Endothelial cell of umbilical vein (primary cell): ENCODE results near the gene PDE6C. TPM values are rescaled to one million over a fixed set of nuclear protein-coding genes. Genes with fewer than 3 reads are reported as not detected.
A peak's percentile ranks its signal among the peaks of the same experiment; 100 is the strongest.

Experiments
- BruUV-seq: library from RNA; stranded (reverse); fragments of 400-500 nt; replicated peaks from 2 replicates; lab custom pipeline; 2021; lab: Mats Ljungman, UMichigan
- CTCF ChIA-PET: fragments of 300-600, 350-600 bp; sonication (Branson Sonifier 250); formaldehyde crosslinking; loops from one replicate; lab custom pipeline; 2021; ENCODE audit warnings: antibody characterized with exemption, inconsistent platforms; lab: Charles Lee
- POLR2A ChIA-PET: fragments of 300-600, 350-600 bp; sonication (Branson Sonifier 250); formaldehyde crosslinking; loops from one replicate; lab custom pipeline; 2021; ENCODE audit warnings: antibody characterized with exemption, inconsistent platforms; lab: Charles Lee
- DNase-seq: peaks from one replicate; pipeline ENCODE4 v3.0.0-alpha.2; 2011; ENCODE audit warnings: low read depth, low spot score
- FAIRE-seq: peaks from 2 replicates; lab custom pipeline; 2011; peaks lifted over from hg19 to GRCh38; lab: Jason Lieb, UNC
- H2AFZ ChIP-seq: 2 replicates; pipeline ENCODE4 v1.6.0; 2012; ENCODE audit warnings: low read depth, low read length, control low read depth, inconsistent platforms
- H3K27ac ChIP-seq: 2 replicates; pipeline ENCODE4 v1.5.1; 2011; ENCODE audit warnings: low read depth, mild to moderate bottlenecking, control low read depth, low read length, moderate library complexity; ENCODE audit not compliant: insufficient read depth
- H3K27me3 ChIP-seq, 2 experiments: 2 replicates each; pipeline versions ENCODE4 v1.6.0 to v1.6.1; 2011; ENCODE audit warnings: low read length in 2 of 2, mixed read lengths in 1 of 2; ENCODE audit not compliant: control insufficient read depth in 2 of 2, insufficient read depth in 2 of 2
- H3K36me3 ChIP-seq, 2 experiments: 2 replicates in 1 of 2; 3 replicates in 1 of 2; pipeline ENCODE4 v1.5.1; 2011; ENCODE audit warnings: low read length in 2 of 2, mild to moderate bottlenecking in 1 of 2, moderate library complexity in 1 of 2; ENCODE audit not compliant: control insufficient read depth in 2 of 2, insufficient read depth in 2 of 2; ENCODE audit errors: extremely low read depth in 1 of 2
- H3K4me1 ChIP-seq: 3 replicates; pipeline ENCODE4 v1.5.1; 2011; ENCODE audit warnings: mild to moderate bottlenecking, low read length; ENCODE audit not compliant: control insufficient read depth, insufficient read depth; ENCODE audit errors: extremely low read depth
- H3K4me2 ChIP-seq: 2 replicates; pipeline ENCODE4 v1.6.1; 2011; ENCODE audit warnings: low read length, control low read depth, mixed read lengths; ENCODE audit not compliant: insufficient read depth
- H3K4me3 ChIP-seq, 3 experiments: fragments of 200-600 bp in 1 of 3; sonication (generic), shearing (Covaris generic) in 1 of 3; replicated peaks in 1 of 3; 2 replicates each; pipeline ENCODE4 v1.5.1; 2011 to 2016; ENCODE audit warnings: control low read depth in 3 of 3, low read length in 3 of 3, mild to moderate bottlenecking in 2 of 3, inconsistent platforms in 1 of 3, low read depth in 1 of 3, moderate library complexity in 1 of 3; ENCODE audit not compliant: insufficient read depth in 1 of 3
- H3K79me2 ChIP-seq: 2 replicates; pipeline ENCODE4 v1.6.0; 2012; ENCODE audit warnings: low read length, inconsistent platforms; ENCODE audit not compliant: control insufficient read depth, insufficient read depth
- H3K9ac ChIP-seq: replicated peaks from 2 replicates; pipeline ENCODE3; 2011; ENCODE audit warnings: low read length, control low read depth; ENCODE audit not compliant: insufficient read depth; ENCODE audit errors: extremely low read depth
- H3K9me1 ChIP-seq: replicated peaks from 3 replicates; pipeline ENCODE4 v1.6.0; 2011; ENCODE audit warnings: mild to moderate bottlenecking, low read length; ENCODE audit not compliant: control insufficient read depth, insufficient read depth; ENCODE audit errors: extremely low read depth
- H3K9me3 ChIP-seq: replicated peaks from 2 replicates; pipeline ENCODE4 v1.5.1; 2012; ENCODE audit warnings: low read length, inconsistent platforms; ENCODE audit not compliant: control insufficient read depth, insufficient read depth
- H4K20me1 ChIP-seq: replicated peaks from 2 replicates; pipeline ENCODE3; 2011; ENCODE audit warnings: mild to moderate bottlenecking, low read length; ENCODE audit not compliant: control insufficient read depth, insufficient read depth; ENCODE audit errors: extremely low read depth
- CTCF ChIP-seq, 2 donors: IDR thresholded peaks; 1 replicate in 1 of 2; 2 replicates in 1 of 2; pipeline ENCODE4 v1.5.1; 2011; ENCODE audit warnings: low read length in 2 of 2, mild to moderate bottlenecking in 2 of 2, moderate library complexity in 2 of 2, control low read depth in 1 of 2, inconsistent platforms in 1 of 2, low read depth in 1 of 2; ENCODE audit not compliant: insufficient read depth in 1 of 2; ENCODE audit errors: extremely low read depth in 1 of 2
- EZH2 ChIP-seq: IDR thresholded peaks from 2 replicates; pipeline ENCODE4 v1.6.1; 2012; ENCODE audit warnings: borderline replicate concordance, low read depth, mild to moderate bottlenecking, moderate library complexity, low read length, inconsistent platforms; ENCODE audit not compliant: severe bottlenecking
- dilution Hi-C: fragments of 300-500 bp; cut with MboI; formaldehyde crosslinking; loops from one replicate; pipeline ENCODE4 v1.15.0; 2019; ENCODE audit warnings: low sequenced_read_pairs; ENCODE audit not compliant: extremely low pct_ligation_motif_present
- intact Hi-C: fragments of 100-400 bp; cut with micrococcal nuclease; formaldehyde crosslinking; loops from one replicate; pipeline ENCODE4 v1.10.0; 2022
- polyA plus RNA-seq, 4 experiments: library from polyadenylated mRNA; depleted of rRNA in 3 of 4; stranded (reverse) in 3 of 4; unstranded in 1 of 4; fragments of >200 nt; gene quantifications; 2 replicates each; pipeline versions ENCODE4 v1.2.1 to v1.2.3, GENCODE V29; 2011 to 2012; ENCODE audit warnings: missing spikeins in 1 of 4
- total RNA-seq: library from RNA; stranded (reverse); gene quantifications from 2 replicates; pipeline ENCODE4 v1.2.3, GENCODE V29; 2021

The PDE6C gene
- total and polyA plus RNA-seq, 2 donors (not counting 3 experiments of a cell fraction or from before 2014, with no cell fraction given) = not detected

GRCh38 chr10:93566435-93567276 is 45.7 kb upstream of the PDE6C start, which contains the start of gene FFAR4:
Gene FFAR4, plus strand, starts transcription at chr10:93566665. Its CDS starts 56 bp downstream, at chr10:93566721.
- POLR2A ChIA-PET = no interaction called here
- H3K4me2 ChIP-seq = peak within 1 kb of the TSS; percentile 9
- H3K27ac ChIP-seq = no peak within 1 kb of the TSS
- H3K9ac ChIP-seq = no peak within 1 kb of the TSS
- dilution Hi-C loops (no loop called here), intact Hi-C loops (no loop called here)
- H3K36me3 ChIP-seq = no peaks in the 10 kb centered on the region
- H4K20me1 ChIP-seq = no peaks in the 10 kb centered on the region
- no peaks in the 10 kb centered on the region for H3K4me1 ChIP-seq
- no peaks in the 10 kb centered on the region for H3K79me2 ChIP-seq
- peak; percentile 79 for TF ChIP-seq EZH2
- TF ChIP-seq CTCF (IDR thresholded peaks at IDR 0.05; ENCODE audit: extremely low read depth in 1 of 2, insufficient read depth in 1 of 2, low read depth in 1 of 2, low read length in 2 of 2) = no peak
- H2AFZ ChIP-seq = no peak within 1 kb of the TSS
- DNase-seq (no peak), FAIRE-seq (no peak)
- H3K4me3 ChIP-seq = no peak within 1 kb of the TSS
- no TSS peak for BruUV-seq
- no peaks in the 10 kb centered on the region for H3K9me3 ChIP-seq
- H3K27me3 ChIP-seq = peaks cover 59 to 65% of the 10 kb centered on the region in 2 experiments
- no peaks in the 10 kb centered on the region for H3K9me1 ChIP-seq
- CTCF ChIA-PET = interaction anchor here (1.8 kb wide), 1 partner anchor 12 kb away, joined by 12 read pairs; no protein-coding TSS in a partner anchor
